Activated B cell treated with CpG ODN at 0.5 μM for 24 hours (primary cell): ENCODE measurements around the gene DUSP12. TPM values are rescaled to one million over a fixed set of nuclear protein-coding genes. Genes with fewer than 3 reads are reported as not detected.

Experiments
- ATAC-seq: fragments of 200-7000 bp; cut with Tn5 transposase; one replicate; pipeline ENCODE4 v1.10.0; 2021; ENCODE audit warnings: low read depth, mild to moderate bottlenecking, moderate library complexity
- CTCF ChIA-PET: fragments of 350-600 bp; sonication (Branson Sonifier 250); formaldehyde crosslinking; loops from one replicate; lab custom pipeline; 2021; ENCODE audit warnings: antibody characterized with exemption; lab: Charles Lee
- POLR2A ChIA-PET: fragments of 350-600 bp; sonication (Branson Sonifier 250); formaldehyde crosslinking; loops from one replicate; lab custom pipeline; 2021; ENCODE audit warnings: antibody characterized with exemption; lab: Charles Lee
- DNase-seq: peaks from one replicate; pipeline ENCODE4 v3.0.0; 2022
- H3K27ac Mint-ChIP-seq: one replicate; pipeline ENCODE4 v1.8.0; 2020; ENCODE audit warnings: mixed read lengths
- H3K27me3 Mint-ChIP-seq: one replicate; pipeline ENCODE4 v1.8.0; 2021; ENCODE audit warnings: mixed read lengths
- H3K36me3 Mint-ChIP-seq: one replicate; pipeline ENCODE4 v1.8.0; 2021; ENCODE audit warnings: low read depth, mixed read lengths
- H3K4me1 Mint-ChIP-seq: one replicate; pipeline ENCODE4 v1.8.0; 2021; ENCODE audit warnings: mixed read lengths
- H3K4me3 Mint-ChIP-seq: one replicate; pipeline ENCODE4 v1.8.0; 2020; ENCODE audit warnings: mild to moderate bottlenecking, mixed read lengths
- H3K9me3 Mint-ChIP-seq: one replicate; pipeline ENCODE4 v1.8.0; 2020; ENCODE audit warnings: mixed read lengths
- CTCF ChIP-seq: fragments of 200-600 bp; IDR thresholded peaks from one replicate; pipeline ENCODE4 v1.8.0; 2022; ENCODE audit warnings: antibody characterized with exemption, mild to moderate bottlenecking
- intact Hi-C: fragments of 100-400 bp; cut with micrococcal nuclease; formaldehyde crosslinking; loops from one replicate; pipeline ENCODE4 v1.15.1; 2024
- total RNA-seq: library from RNA; stranded (reverse); gene quantifications from 2 replicates; pipeline ENCODE4 v1.2.3, GENCODE V29; 2022

Gene DUSP12
- 37.2 and 38.9 TPM in 2 replicates for total RNA-seq

GRCh38 chr1:161749509-161750407 is at the start of gene DUSP12:
Gene DUSP12 (plus strand): TSS chr1:161749786. CDS start chr1:161749802, 16 bp downstream.
- H3K4me1 Mint-ChIP-seq = peaks cover 35% of the 10 kb centered on the region
- CTCF ChIA-PET = interaction anchor here (0.8 to 4.1 kb wide), 8 partner anchors 8 to 367 kb away, joined by 3 to 22 read pairs (median 4); partner anchors contain the start of gene FCGR2A
- no peak for TF ChIP-seq CTCF

GRCh38 chr1:161702250-161702649 is 47.3 kb upstream of the DUSP12 start:
- Mint-ChIP-seq H3K9me3 (no peaks in the 10 kb centered on the region), H3K27me3 (no peaks in the 10 kb centered on the region), H3K4me3 (no peak overlapping the region), H3K36me3 (no peaks in the 10 kb centered on the region), H3K4me1 (peaks cover 2% of the 10 kb centered on the region), H3K27ac (no peak overlapping the region)
- CTCF ChIA-PET = no interaction called here
- no peak for TF ChIP-seq CTCF
- intact Hi-C loops = loop anchor here (10.0 kb wide), 1 partner anchor 1497 kb away; the partner anchor contains the start of gene PEA15
- DNase-seq = no peak
- ATAC-seq = no peak
- POLR2A ChIA-PET = interaction anchor here (0.7 kb wide), 2 partner anchors 24 to 990 kb away, joined by 3 to 4 read pairs; no protein-coding TSS in a partner anchor

More at GRCh38 chr1:161749509-161750407, at the start of gene DUSP12:
- Mint-ChIP-seq H3K27me3 (peaks cover 5% of the 10 kb centered on the region), H3K36me3 (peaks cover 36% of the 10 kb centered on the region), H3K27ac (peak within 1 kb of the TSS; percentile 96), H3K4me3 (peak within 1 kb of the TSS; percentile 100), H3K9me3 (peaks cover 3% of the 10 kb centered on the region)
- peak; percentile 87 for DNase-seq
- POLR2A ChIA-PET = interaction anchor here (0.6 to 1.9 kb wide), 16 partner anchors 9 to 1404 kb away, joined by 3 to 26 read pairs (median 5); partner anchors contain the start of genes ARHGAP30, ATF6 and FCRLA
- peak; percentile 99 for ATAC-seq
- intact Hi-C loops = loop anchor here (1.0 to 10.0 kb wide), 3 partner anchors 8 to 185 kb away; partner anchors contain the start of gene ATF6

- H3K36me3 Mint-ChIP-seq = peaks cover 13% of the 10 kb centered on the region
- intact Hi-C loops = loop anchor here (1.0 to 10.0 kb wide), 5 partner anchors 14 to 1501 kb away; partner anchors contain the start of gene PEA15
- peak; percentile 48 for DNase-seq
- H3K4me3 Mint-ChIP-seq = peak overlapping the region; percentile 73
- H3K9me3 Mint-ChIP-seq = no peaks in the 10 kb centered on the region
- peaks cover 17% of the 10 kb centered on the region for H3K4me1 Mint-ChIP-seq
- POLR2A ChIA-PET = interaction anchor here (0.6 to 4.8 kb wide), 12 partner anchors 10 to 1794 kb away, joined by 3 to 143 read pairs (median 5); partner anchors contain the start of genes DUSP12 and FCRLB
- TF ChIP-seq CTCF = no peak
- ATAC-seq = peak; percentile 80
- no peaks in the 10 kb centered on the region for H3K27me3 Mint-ChIP-seq
- CTCF ChIA-PET = interaction anchor here (0.9 to 6.3 kb wide), 2 partner anchors 14 to 34 kb away, joined by 3 to 56 read pairs; no protein-coding TSS in a partner anchor
- no peak overlapping the region for H3K27ac Mint-ChIP-seq
Measured at GRCh38 chr1:161705537-161705936, 44.0 kb upstream of the DUSP12 start.

GRCh38 chr1:161706113-161706481 is 43.5 kb upstream of the DUSP12 start:
- POLR2A ChIA-PET = interaction anchor here (0.6 to 4.8 kb wide), 11 partner anchors 12 to 660 kb away, joined by 3 to 143 read pairs (median 6); partner anchors contain the start of genes DUSP12, FCRLB and USF1
- DNase-seq (no peak), ATAC-seq (no peak)
- H3K9me3 Mint-ChIP-seq = no peaks in the 10 kb centered on the region
- peaks cover 18% of the 10 kb centered on the region for H3K36me3 Mint-ChIP-seq
- H3K4me3 Mint-ChIP-seq = no peak overlapping the region
- H3K4me1 Mint-ChIP-seq = peaks cover 23% of the 10 kb centered on the region
- no peak overlapping the region for H3K27ac Mint-ChIP-seq
- H3K27me3 Mint-ChIP-seq = no peaks in the 10 kb centered on the region
- no peak for TF ChIP-seq CTCF
- intact Hi-C loops = loop anchor here (10.0 kb wide), 1 partner anchor 1501 kb away; the partner anchor contains the start of gene PEA15
- CTCF ChIA-PET = interaction anchor here (1.0 to 6.3 kb wide), 2 partner anchors 12 to 33 kb away, joined by 3 to 56 read pairs; no protein-coding TSS in a partner anchor
